ENCODE measurements around the gene STAT1. TPM values are rescaled to one million over a fixed set of nuclear protein-coding genes. Genes with fewer than 3 reads are reported as not detected.

The STAT1 gene
- polyA plus RNA-seq, 1 donor from 2014 or later, result 4.9 TPM

- no peak overlapping the region for H2AFZ ChIP-seq (ENCODE audit: low read depth, low read length)
- peaks cover 4% of the 10 kb centered on the region for H3K36me3 ChIP-seq (ENCODE audit: insufficient read depth, low read length)
- H3K79me2 ChIP-seq (replicated peaks; ENCODE audit: insufficient read depth, low read length), result no peaks in the 10 kb centered on the region
- no peaks in the 10 kb centered on the region for H3K9me3 ChIP-seq (ENCODE audit: low read length)
- H3K27ac ChIP-seq (ENCODE audit: low read length), result no peak overlapping the region
- no peak overlapping the region for H3K9ac ChIP-seq (ENCODE audit: low read length)
- no peak for TF ChIP-seq TAF1 (IDR thresholded peaks at IDR 0.05; ENCODE audit: low read depth)
- no peak for TF ChIP-seq RAD21 (conservative IDR thresholded peaks at IDR 0.05)
- no peak for TF ChIP-seq MXI1 (conservative IDR thresholded peaks at IDR 0.05; ENCODE audit: poor library complexity, severe bottlenecking)
- TF ChIP-seq CTCF (IDR thresholded peaks at IDR 0.05; ENCODE audit: poor library complexity, severe bottlenecking), result no peak
- TF ChIP-seq POLR2AphosphoS5 (IDR thresholded peaks at IDR 0.05), result no peak
- TF ChIP-seq EP300 (conservative IDR thresholded peaks at IDR 0.05; ENCODE audit: poor library complexity, severe bottlenecking), result no peak
- no peak for TF ChIP-seq EZH2 (IDR thresholded peaks at IDR 0.05; ENCODE audit: borderline replicate concordance, insufficient read depth, low read length, poor library complexity, severe bottlenecking)
- no peak for TF ChIP-seq SMC3 (conservative IDR thresholded peaks at IDR 0.05; ENCODE audit: poor library complexity)
- TF ChIP-seq REST (IDR thresholded peaks at IDR 0.05; ENCODE audit: borderline replicate concordance), result no peak
- no peaks in the 10 kb centered on the region for H4K20me1 ChIP-seq (ENCODE audit: insufficient read depth)
- H3K27me3 ChIP-seq (ENCODE audit: insufficient read depth, low read depth, low read length), result no peaks in the 10 kb centered on the region
- no peak overlapping the region for H3K4me3 ChIP-seq (ENCODE audit: low read length)
- H3K4me2 ChIP-seq (ENCODE audit: low read length), result no peak overlapping the region
- no peaks in the 10 kb centered on the region for H3F3A ChIP-seq (ENCODE audit: insufficient read depth, low read length, poor library complexity, severe bottlenecking)
- no peaks in the 10 kb centered on the region for H3K9me2 ChIP-seq (ENCODE audit: insufficient read depth, low read length)
Observed at GRCh38 chr2:190974629-190975361, 39.2 kb downstream of the STAT1 start.

GRCh38 chr2:190973726-190974628 lies 40.0 kb downstream of the STAT1 start:
- no peaks in the 10 kb centered on the region for H3K79me2 ChIP-seq (replicated peaks; ENCODE audit: insufficient read depth, low read length)
- H2AFZ ChIP-seq (ENCODE audit: low read depth, low read length), result no peak overlapping the region
- H3K27me3 ChIP-seq (ENCODE audit: insufficient read depth, low read depth, low read length), result no peaks in the 10 kb centered on the region
- peaks cover 4% of the 10 kb centered on the region for H3K36me3 ChIP-seq (ENCODE audit: insufficient read depth, low read length)
- H3K27ac ChIP-seq (ENCODE audit: low read length), result no peak overlapping the region
- H3K4me2 ChIP-seq (ENCODE audit: low read length), result no peak overlapping the region
- no peaks in the 10 kb centered on the region for H4K20me1 ChIP-seq (ENCODE audit: insufficient read depth)
- H3K4me3 ChIP-seq (ENCODE audit: low read length), result no peak overlapping the region
- H3K9ac ChIP-seq (ENCODE audit: low read length), result no peak overlapping the region
- H3F3A ChIP-seq (ENCODE audit: insufficient read depth, low read length, poor library complexity, severe bottlenecking), result no peaks in the 10 kb centered on the region
- TF ChIP-seq POLR2AphosphoS5 (IDR thresholded peaks at IDR 0.05), result no peak
- no peaks in the 10 kb centered on the region for H3K9me2 ChIP-seq (ENCODE audit: insufficient read depth, low read length)
- H3K9me3 ChIP-seq (ENCODE audit: low read length), result no peaks in the 10 kb centered on the region

Measured in neural cell (in vitro differentiated cells).